HEK293 (cell line): ENCODE results near the gene CFAP43.

ENCODE experiments used
- CTCF ChIA-PET: fragments of 350-600 bp; formaldehyde crosslinking; extraction: SDS; loops from one replicate; lab custom pipeline; 2021; ENCODE audit warnings: antibody characterized with exemption; lab: Yijun Ruan, JAX
- POLR2A ChIA-PET: fragments of 300-600 bp; formaldehyde crosslinking; extraction: SDS; loops from one replicate; lab custom pipeline; 2020; ENCODE audit warnings: antibody characterized with exemption, inconsistent platforms; lab: Yijun Ruan, JAX
- H3K27ac ChIP-seq: fragments of 200-500 bp; sonication (Bioruptor generic); 2 replicates; pipeline ENCODE4 v1.5.1; 2014; ENCODE audit warnings: low read depth, low read length, control low read depth, inconsistent platforms; ENCODE audit errors: extremely low read depth
- H3K36me3 ChIP-seq, 2 experiments: fragments of 200-500 bp in 1 of 2; sonication (Bioruptor generic) in 1 of 2; 1 replicate in 1 of 2; 2 replicates in 1 of 2; pipeline ENCODE4 v1.5.1; 2014 to 2017; ENCODE audit warnings: inconsistent platforms in 2 of 2, low read length in 2 of 2; ENCODE audit not compliant: control insufficient read depth in 2 of 2, insufficient read depth in 1 of 2
- H3K4me1 ChIP-seq: fragments of 200-500 bp; sonication (Bioruptor generic); 2 replicates; pipeline ENCODE4 v1.5.1; 2014; ENCODE audit warnings: mild to moderate bottlenecking, low read length, inconsistent platforms; ENCODE audit not compliant: control insufficient read depth, insufficient read depth
- H3K4me3 ChIP-seq: 2 replicates; pipeline ENCODE4 v1.5.1; 2011; ENCODE audit warnings: low read depth, mild to moderate bottlenecking, control low read depth, low read length, moderate library complexity
- H3K9me3 ChIP-seq: fragments of 200-500 bp; sonication (Bioruptor generic); 2 replicates; pipeline ENCODE4 v1.5.1; 2014; ENCODE audit warnings: low read depth, low read length, inconsistent platforms; ENCODE audit not compliant: control insufficient read depth, insufficient read depth
- AEBP2 ChIP-seq: fragments of 450-650 bp; formaldehyde crosslinking; IDR thresholded peaks from 2 replicates; pipeline ENCODE4 v1.5.1; 2016; ENCODE audit warnings: missing biosample characterization, missing genetic modification characterization, borderline replicate concordance
- BCL11B ChIP-seq: fragments of 450-650 bp; formaldehyde crosslinking; IDR thresholded peaks from 2 replicates; pipeline ENCODE4 v1.5.1; 2016; ENCODE audit warnings: low read depth, missing biosample characterization, missing genetic modification characterization
- KLF7 ChIP-seq: fragments of 450-650 bp; formaldehyde crosslinking; IDR thresholded peaks from 2 replicates; pipeline ENCODE4 v1.5.1; 2016; ENCODE audit warnings: missing biosample characterization, missing genetic modification characterization, borderline replicate concordance
- KLF8 ChIP-seq: fragments of 450-650 bp; formaldehyde crosslinking; IDR thresholded peaks from 2 replicates; pipeline ENCODE4 v1.5.1; 2016; ENCODE audit warnings: missing biosample characterization, missing genetic modification characterization
- ZBTB44 ChIP-seq: fragments of 450-650 bp; IDR thresholded peaks from 2 replicates; pipeline ENCODE4 v1.5.1; 2018; ENCODE audit warnings: missing biosample characterization, mild to moderate bottlenecking, missing genetic modification characterization
- ZBTB8A ChIP-seq: fragments of 450-650 bp; formaldehyde crosslinking; IDR thresholded peaks from 2 replicates; pipeline ENCODE4 v1.5.1; 2016; ENCODE audit warnings: missing biosample characterization, missing genetic modification characterization
- ZNF112 ChIP-seq: fragments of 450-650 bp; formaldehyde crosslinking; IDR thresholded peaks from 2 replicates; pipeline ENCODE4 v1.5.0; 2017; ENCODE audit warnings: missing biosample characterization, missing genetic modification characterization
- ZNF133 ChIP-seq: fragments of 450-650 bp; formaldehyde crosslinking; IDR thresholded peaks from 2 replicates; pipeline ENCODE4 v1.5.1; 2016; ENCODE audit warnings: missing biosample characterization, missing genetic modification characterization
- ZNF157 ChIP-seq: fragments of 450-650 bp; formaldehyde crosslinking; IDR thresholded peaks from 2 replicates; pipeline ENCODE4 v1.5.1; 2016; ENCODE audit warnings: missing biosample characterization, missing genetic modification characterization
- ZNF341 ChIP-seq: fragments of 450-650 bp; formaldehyde crosslinking; IDR thresholded peaks from 2 replicates; pipeline ENCODE4; 2016; ENCODE audit warnings: low read depth, missing biosample characterization, missing genetic modification characterization
- ZNF350 ChIP-seq: fragments of 450-650 bp; formaldehyde crosslinking; IDR thresholded peaks from 2 replicates; pipeline ENCODE4 v1.5.0; 2017; ENCODE audit warnings: missing biosample characterization, mild to moderate bottlenecking, missing genetic modification characterization
- ZNF366 ChIP-seq: fragments of 450-650 bp; formaldehyde crosslinking; conservative IDR thresholded peaks from 2 replicates; pipeline ENCODE4 v1.5.1; 2016; ENCODE audit warnings: missing biosample characterization, missing genetic modification characterization
- ZNF394 ChIP-seq: fragments of 450-650 bp; formaldehyde crosslinking; IDR thresholded peaks from 2 replicates; pipeline ENCODE4 v1.5.1; 2016; ENCODE audit warnings: missing biosample characterization, missing genetic modification characterization, mild to moderate bottlenecking, moderate library complexity, borderline replicate concordance
- ZNF398 ChIP-seq: fragments of 450-650 bp; formaldehyde crosslinking; IDR thresholded peaks from 2 replicates; pipeline ENCODE4 v1.5.1; 2017; ENCODE audit warnings: missing biosample characterization, missing genetic modification characterization
- ZNF473 ChIP-seq: fragments of 450-650 bp; formaldehyde crosslinking; IDR thresholded peaks from 2 replicates; pipeline ENCODE4 v1.5.1; 2017; ENCODE audit warnings: missing biosample characterization, missing genetic modification characterization
- ZNF654 ChIP-seq: fragments of 450-650 bp; formaldehyde crosslinking; IDR thresholded peaks from 2 replicates; pipeline ENCODE4 v1.5.1; 2016; ENCODE audit warnings: low read depth, missing biosample characterization, missing genetic modification characterization
- ZNF701 ChIP-seq: fragments of 450-650 bp; formaldehyde crosslinking; IDR thresholded peaks from 2 replicates; pipeline ENCODE4 v1.5.1; 2016; ENCODE audit warnings: missing biosample characterization, missing genetic modification characterization
- TF ChIP-seq, protein P1 (sequence below): fragments of 450-650 bp; formaldehyde crosslinking; IDR thresholded peaks from 2 replicates; pipeline ENCODE4 v1.5.1; 2016; ENCODE audit warnings: missing biosample characterization, missing genetic modification characterization
- TF ChIP-seq, protein P2 (sequence below): fragments of 450-650 bp; formaldehyde crosslinking; IDR thresholded peaks from 2 replicates; pipeline ENCODE4 v1.5.1; 2016; ENCODE audit warnings: missing biosample characterization, missing genetic modification characterization

The CFAP43 gene

GRCh38 chr10:104130041-104130440 lies 102.1 kb downstream of the CFAP43 start:
- no peak overlapping the region for H3K27ac ChIP-seq
- peaks cover 5% of the 10 kb centered on the region in 2 experiments; a peak in 2 of 3 replicates for H3K36me3 ChIP-seq
- no peaks in the 10 kb centered on the region for H3K9me3 ChIP-seq
- no peaks in the 10 kb centered on the region for H3K4me1 ChIP-seq
- TF ChIP-seq ZNF473 (no peak), ZNF701 (tag by site-specific recombination) (no peak), ZNF366 (tag by site-specific recombination) (no peak), ZNF157 (tag by site-specific recombination) (no peak), ZBTB44 (no peak), KLF8 (tag by site-specific recombination) (no peak), BCL11B (tag by site-specific recombination) (no peak), ZNF398 (tag by site-specific recombination) (no peak), AEBP2 (tag by site-specific recombination) (no peak), ZNF394 (tag by site-specific recombination) (no peak), KLF7 (tag by site-specific recombination) (no peak), ZNF654 (tag by site-specific recombination) (no peak), ZNF341 (tag by site-specific recombination) (no peak), ZNF133 (tag by site-specific recombination) (no peak), ZNF112 (no peak)
- TF ChIP-seq, protein P1, sequence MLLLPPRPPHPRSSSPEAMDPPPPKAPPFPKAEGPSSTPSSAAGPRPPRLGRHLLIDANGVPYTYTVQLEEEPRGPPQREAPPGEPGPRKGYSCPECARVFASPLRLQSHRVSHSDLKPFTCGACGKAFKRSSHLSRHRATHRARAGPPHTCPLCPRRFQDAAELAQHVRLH (tag by site-specific recombination), result no peak
- TF ChIP-seq, protein P2, sequence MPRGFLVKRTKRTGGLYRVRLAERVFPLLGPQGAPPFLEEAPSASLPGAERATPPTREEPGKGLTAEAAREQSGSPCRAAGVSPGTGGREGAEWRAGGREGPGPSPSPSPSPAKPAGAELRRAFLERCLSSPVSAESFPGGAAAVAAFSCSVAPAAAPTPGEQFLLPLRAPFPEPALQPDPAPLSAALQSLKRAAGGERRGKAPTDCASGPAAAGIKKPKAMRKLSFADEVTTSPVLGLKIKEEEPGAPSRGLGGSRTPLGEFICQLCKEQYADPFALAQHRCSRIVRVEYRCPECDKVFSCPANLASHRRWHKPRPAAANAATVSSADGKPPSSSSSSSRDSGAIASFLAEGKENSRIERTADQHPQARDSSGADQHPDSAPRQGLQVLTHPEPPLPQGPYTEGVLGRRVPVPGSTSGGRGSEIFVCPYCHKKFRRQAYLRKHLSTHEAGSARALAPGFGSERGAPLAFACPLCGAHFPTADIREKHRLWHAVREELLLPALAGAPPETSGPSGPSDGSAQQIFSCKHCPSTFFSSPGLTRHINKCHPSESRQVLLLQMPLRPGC, result no peak
- CTCF ChIA-PET, result no interaction called here
- no peak overlapping the region for H3K4me3 ChIP-seq
- POLR2A ChIA-PET, result no interaction called here

GRCh38 chr10:104128214-104128613 lies 104.0 kb downstream of the CFAP43 start:
- ChIA-PET CTCF (interaction anchor here (0.6 to 1.0 kb wide), 3 partner anchors 12 to 189 kb away, joined by 3 read pairs; no protein-coding TSS in a partner anchor), POLR2A (no interaction called here)
- TF ChIP-seq ZNF350 (tag by site-specific recombination) (no peak), ZBTB8A (0 out of 2 replicates have a peak, but pooled peaks have one; percentile 35)
- Histone ChIP-seq H3K36me3 (peaks cover 5 to 8% of the 10 kb centered on the region in 2 experiments; a peak in 2 of 3 replicates), H3K4me3 (no peak overlapping the region), H3K9me3 (no peaks in the 10 kb centered on the region), H3K4me1 (peaks cover 1% of the 10 kb centered on the region; the same call in 1 of the 2 replicates), H3K27ac (no peak overlapping the region)
